GM18951 (cell line): ENCODE results near the gene HERC2.
"Not testable (repeated sequence)": the region's sequence is repeated elsewhere in the genome, so short reads cannot be mapped to it uniquely, and the experiment has no call there.

Experiments
- in situ Hi-C: fragments of 300-500 bp; cut with MboI; formaldehyde crosslinking; loops from one replicate; pipeline ENCODE4 v1.12.0; 2022; ENCODE audit warnings: low sequenced_read_pairs, mixed read lengths, inconsistent platforms; ENCODE audit not compliant: unreplicated experiment

The HERC2 gene, protein sequence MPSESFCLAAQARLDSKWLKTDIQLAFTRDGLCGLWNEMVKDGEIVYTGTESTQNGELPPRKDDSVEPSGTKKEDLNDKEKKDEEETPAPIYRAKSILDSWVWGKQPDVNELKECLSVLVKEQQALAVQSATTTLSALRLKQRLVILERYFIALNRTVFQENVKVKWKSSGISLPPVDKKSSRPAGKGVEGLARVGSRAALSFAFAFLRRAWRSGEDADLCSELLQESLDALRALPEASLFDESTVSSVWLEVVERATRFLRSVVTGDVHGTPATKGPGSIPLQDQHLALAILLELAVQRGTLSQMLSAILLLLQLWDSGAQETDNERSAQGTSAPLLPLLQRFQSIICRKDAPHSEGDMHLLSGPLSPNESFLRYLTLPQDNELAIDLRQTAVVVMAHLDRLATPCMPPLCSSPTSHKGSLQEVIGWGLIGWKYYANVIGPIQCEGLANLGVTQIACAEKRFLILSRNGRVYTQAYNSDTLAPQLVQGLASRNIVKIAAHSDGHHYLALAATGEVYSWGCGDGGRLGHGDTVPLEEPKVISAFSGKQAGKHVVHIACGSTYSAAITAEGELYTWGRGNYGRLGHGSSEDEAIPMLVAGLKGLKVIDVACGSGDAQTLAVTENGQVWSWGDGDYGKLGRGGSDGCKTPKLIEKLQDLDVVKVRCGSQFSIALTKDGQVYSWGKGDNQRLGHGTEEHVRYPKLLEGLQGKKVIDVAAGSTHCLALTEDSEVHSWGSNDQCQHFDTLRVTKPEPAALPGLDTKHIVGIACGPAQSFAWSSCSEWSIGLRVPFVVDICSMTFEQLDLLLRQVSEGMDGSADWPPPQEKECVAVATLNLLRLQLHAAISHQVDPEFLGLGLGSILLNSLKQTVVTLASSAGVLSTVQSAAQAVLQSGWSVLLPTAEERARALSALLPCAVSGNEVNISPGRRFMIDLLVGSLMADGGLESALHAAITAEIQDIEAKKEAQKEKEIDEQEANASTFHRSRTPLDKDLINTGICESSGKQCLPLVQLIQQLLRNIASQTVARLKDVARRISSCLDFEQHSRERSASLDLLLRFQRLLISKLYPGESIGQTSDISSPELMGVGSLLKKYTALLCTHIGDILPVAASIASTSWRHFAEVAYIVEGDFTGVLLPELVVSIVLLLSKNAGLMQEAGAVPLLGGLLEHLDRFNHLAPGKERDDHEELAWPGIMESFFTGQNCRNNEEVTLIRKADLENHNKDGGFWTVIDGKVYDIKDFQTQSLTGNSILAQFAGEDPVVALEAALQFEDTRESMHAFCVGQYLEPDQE (N-terminal part only)

DNA sequence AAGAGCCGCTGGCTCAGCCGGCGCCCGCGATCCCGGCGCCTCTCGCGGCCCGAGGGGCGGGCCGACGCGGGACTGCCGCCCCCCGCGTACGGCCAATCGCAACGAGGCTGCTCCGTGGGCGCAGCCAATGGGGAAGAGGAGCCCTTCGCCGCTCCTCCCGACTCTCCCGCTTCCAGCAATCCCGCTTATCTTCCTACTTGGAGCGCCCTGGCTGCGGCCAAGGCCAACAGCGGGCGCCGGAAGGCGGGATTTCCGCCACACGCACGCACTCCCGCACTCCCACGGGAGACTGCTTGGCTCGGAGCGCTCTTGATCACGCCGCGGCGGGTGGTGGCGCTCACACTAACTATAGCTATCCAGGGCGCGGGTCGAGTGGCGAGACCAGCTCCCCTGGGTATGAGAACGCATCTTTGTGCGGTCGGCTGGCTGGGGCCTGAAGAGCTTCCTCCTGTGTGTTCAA lies at the start of gene HERC2:
Gene HERC2 (minus strand): TSS at position 51 of the 460 bp plus-strand sequence. CDS start 746 bp downstream, outside the sequence.
- in situ Hi-C loops: not testable (repeated sequence)

DNA sequence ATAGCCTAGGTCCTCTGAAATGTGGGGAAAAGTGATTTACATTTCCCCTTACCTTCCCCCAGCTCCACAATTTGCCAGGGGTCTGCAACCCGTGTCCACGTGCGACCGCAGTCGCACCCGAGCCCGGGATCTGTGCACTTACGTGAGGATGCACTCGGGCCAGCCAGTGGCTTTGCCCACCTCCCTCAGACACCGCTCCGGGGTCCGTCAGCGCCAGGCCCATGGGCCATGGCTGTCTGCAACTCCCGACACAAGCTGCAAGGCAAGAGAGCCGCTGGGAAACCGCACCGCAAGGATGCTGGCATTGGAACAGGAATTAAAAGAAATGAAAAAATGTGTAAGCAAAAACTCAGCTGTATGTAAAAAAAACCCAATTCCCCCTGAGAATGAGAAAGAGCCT lies 43.5 kb upstream of the HERC2 start:
- in situ Hi-C loops: not testable (repeated sequence)

DNA sequence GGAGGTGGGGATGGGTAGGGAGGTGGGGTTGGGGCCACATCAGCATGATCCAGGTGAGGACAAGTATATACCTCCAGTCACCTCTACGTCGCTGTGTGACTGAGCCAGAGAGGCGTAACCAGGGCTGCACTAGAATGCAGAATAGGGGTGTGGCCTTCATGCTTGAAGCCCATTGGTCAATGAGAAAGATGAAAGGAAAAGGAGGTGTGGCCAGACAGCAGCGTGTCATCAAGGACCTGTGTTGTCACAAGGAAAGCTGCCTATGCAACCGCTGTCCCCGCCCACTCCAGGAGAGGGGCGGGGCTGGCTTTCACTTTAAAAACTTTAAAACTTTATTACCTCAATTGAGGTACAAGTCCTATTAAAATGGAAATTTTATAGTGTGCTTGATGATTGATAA lies 36.0 kb upstream of the HERC2 start, which contains the start of gene GOLGA6L24:
Gene GOLGA6L24 (minus strand): TSS at position 101 of the 400 bp plus-strand sequence. CDS start 61 bp downstream, at position 40.
- in situ Hi-C loops: not testable (repeated sequence)

DNA sequence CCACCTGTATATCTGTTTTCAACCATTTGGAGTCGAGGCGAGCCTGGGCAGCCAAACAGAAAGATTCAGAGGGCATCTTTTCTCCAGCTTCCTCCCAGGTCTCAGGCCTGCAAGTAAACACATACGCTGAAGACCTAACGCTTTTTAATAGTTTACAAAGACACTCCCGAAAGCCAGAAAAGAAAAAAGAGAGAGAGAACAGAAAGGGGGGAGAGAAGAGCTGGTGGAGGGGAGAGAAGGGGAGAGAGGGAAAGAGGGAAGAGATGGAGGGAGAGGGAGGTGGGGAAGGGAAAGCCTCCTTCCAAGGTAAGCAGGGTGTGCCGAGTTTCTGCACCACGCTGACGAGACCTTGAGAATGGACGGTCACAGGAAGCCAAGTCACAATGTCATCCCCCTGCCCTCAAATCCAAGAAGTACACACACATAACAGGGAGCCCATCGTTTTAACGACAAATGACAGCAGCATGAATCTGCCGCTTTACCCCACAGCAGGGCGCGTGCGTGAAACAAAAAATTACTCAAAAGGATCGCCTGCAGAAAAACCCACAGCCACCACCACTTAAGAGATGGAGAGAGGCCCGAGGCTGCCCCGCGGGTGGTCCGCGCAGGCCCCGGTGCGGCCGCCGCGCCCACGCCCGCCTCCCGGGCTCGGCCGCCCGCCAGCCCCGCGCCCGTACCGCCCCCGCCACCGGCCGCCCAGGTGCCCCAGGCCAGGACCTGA lies 461 bp downstream of the HERC2 start:
- in situ Hi-C loops: not testable (repeated sequence)

DNA sequence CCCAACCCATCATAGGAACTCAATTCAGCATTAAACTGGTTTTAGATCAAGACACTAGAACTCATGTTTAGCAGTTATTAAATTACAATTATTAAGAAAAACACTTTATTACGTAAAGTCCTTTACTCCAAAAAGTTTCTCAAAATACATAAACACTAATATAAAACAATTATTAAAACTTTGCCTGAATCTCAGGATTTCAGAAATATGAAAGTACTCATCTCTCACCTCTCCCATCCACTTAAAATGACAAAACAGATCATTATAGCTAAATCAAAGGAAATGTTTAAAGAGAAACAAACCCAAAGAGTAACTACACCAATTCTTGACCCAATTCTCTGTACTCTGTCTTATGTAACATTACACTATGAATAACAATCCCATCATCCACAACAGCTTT lies 2.3 kb downstream of the HERC2 start:
- in situ Hi-C loops: not testable (repeated sequence)

DNA sequence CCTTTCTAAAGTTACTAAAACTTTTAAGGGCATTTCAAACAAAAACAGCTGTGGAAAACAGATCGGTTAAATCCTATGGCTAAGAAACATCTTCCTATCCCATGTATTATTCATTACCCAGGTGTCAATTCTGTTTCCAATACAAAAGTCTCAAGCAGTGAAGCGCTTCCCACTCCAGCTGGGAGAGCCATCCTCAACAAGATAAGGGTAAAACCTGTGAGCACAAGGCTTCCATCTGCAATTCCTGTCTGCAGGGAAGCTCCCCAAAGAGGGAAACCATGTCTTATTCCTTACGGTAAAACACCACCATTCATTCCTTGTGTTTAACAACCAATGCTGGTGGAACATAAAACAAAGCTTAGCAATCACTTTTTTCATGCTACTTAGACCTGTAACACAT lies 3.2 kb downstream of the HERC2 start:
- in situ Hi-C loops: not testable (repeated sequence)

DNA sequence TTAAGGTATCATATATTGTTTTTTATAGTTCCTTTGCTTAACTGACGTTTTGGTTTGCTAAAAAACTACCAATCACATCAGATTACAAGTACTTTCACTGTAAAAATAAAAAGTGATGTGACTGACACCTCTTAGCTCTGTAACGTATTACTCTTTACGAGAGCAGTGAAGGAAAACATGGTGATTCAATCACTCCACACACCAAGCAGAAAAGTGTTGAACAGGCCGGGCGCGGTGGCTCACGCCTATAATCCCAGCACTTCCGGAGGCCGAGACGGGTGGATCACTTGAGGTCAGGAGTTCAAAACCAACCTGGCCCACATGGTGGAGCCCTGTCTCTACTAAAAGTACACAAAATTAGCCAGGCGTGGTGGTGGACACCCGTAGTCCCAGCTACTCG lies 3.9 kb downstream of the HERC2 start:
- in situ Hi-C loops: not testable (repeated sequence)

DNA sequence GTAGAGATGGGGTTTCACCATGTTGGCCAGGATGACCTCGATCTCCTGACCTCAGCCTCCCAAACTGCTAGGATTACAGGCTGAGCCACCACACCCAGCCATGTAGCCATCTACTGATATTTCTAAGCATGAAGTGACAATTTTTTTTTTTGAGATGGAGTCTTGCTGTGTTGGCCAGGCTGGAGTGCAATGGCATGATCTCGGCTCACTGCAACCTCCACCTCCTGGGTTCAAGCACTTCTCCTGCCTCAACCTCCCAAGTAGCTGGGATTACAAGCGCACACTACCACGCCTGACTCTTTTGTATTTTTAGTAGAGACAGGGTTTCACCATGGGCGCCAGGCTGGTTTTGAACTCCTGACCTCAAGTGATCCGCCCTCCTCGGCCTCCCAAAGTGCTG lies 5.0 kb downstream of the HERC2 start:
- in situ Hi-C loops: not testable (repeated sequence)

DNA sequence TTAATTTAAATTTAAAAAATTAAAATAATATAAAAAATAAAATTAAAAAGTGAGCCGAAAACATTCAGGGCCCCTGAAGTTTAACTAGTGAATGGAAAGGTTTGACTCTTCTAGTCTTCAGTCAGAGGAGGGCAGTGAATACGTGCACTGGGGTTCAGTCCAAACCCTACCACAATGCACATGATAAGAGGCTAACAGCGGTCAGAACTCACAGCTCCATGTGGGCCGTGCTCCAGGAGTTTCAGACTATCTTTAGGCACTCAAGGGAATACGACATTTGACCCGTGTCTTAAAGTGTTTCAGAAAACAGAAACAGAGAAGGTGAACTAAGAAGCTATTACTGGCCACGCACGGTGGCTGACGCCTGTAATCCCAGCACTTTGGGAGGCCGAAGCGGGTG lies 11.5 kb downstream of the HERC2 start:
- in situ Hi-C loops: not testable (repeated sequence)

DNA sequence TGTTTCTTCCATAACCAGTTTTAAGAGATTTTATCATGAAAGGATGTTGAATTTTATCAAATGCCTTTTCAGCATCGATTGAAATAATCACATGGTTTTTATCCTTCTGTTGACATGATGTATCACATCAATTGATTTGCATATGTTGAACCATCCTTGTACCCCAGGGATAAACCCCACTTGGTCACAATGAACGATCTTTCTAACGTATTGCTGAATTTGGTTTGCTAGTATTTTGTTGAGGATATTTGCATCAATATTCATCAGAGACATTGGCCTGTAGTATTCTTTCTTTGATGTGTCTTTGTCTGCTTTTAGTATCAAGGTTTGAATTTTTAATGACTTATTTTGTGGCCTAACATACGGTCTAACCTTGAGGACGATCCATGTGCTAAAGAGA lies 13.3 kb downstream of the HERC2 start:
- in situ Hi-C loops: not testable (repeated sequence)

DNA sequence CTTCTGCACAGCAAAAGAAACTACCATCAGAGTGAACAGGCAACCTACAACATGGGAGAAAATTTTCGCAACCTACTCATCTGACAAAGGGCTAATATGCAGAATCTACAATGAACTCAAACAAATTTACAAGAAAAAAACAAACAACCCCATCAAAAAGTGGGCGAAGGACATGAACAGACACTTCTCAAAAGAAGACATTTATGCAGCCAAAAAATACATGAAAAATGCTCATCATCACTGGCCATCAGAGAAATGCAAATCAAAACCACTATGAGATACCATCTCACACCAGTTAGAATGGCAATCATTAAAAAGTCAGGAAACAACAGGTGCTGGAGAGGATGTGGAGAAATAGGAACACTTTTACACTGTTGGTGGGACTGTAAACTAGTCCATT lies 16.3 kb downstream of the HERC2 start:
- in situ Hi-C loops: not testable (repeated sequence)

DNA sequence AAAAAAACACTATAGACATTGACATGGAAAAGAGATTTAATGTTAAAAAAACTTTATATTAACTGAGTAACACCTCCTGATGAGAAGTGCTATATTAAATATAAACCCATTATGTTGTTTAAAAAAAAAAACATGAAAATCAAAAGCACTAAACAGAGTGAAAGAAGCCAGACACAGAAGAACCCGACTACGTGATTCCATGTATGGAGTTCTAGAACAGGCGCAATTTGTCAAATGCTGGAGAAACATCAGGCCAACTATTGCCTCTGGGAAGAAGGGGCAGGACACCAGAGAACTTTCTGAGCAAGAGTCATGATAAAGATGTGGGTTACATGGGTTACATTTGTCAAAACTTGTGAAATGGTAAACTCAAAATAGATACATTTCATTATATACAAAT lies 24.5 kb downstream of the HERC2 start:
- in situ Hi-C loops: loop anchor here (25.0 kb wide), 1 partner anchor 315 kb away; no protein-coding TSS in a partner anchor

DNA sequence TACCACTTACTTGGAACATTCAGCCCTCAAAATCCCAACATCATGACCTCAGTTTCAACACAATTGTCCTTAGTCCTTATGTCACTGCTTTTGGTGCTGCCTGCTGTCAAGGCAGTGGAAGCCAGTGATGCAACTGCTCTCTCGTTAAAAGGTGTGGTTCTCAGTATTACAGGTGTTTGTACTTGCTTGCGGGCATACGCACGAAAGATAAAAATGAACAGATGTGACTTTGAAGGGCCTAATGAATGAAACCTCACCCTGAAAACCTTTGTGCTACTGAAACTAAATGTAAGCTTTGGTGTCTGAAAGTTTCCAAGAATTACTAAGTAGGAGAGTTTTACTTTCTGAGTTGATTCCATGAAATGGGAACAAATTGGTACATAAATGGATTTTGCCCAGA lies 25.2 kb downstream of the HERC2 start:
- in situ Hi-C loops: loop anchor here (25.0 kb wide), 1 partner anchor 315 kb away; no protein-coding TSS in a partner anchor

DNA sequence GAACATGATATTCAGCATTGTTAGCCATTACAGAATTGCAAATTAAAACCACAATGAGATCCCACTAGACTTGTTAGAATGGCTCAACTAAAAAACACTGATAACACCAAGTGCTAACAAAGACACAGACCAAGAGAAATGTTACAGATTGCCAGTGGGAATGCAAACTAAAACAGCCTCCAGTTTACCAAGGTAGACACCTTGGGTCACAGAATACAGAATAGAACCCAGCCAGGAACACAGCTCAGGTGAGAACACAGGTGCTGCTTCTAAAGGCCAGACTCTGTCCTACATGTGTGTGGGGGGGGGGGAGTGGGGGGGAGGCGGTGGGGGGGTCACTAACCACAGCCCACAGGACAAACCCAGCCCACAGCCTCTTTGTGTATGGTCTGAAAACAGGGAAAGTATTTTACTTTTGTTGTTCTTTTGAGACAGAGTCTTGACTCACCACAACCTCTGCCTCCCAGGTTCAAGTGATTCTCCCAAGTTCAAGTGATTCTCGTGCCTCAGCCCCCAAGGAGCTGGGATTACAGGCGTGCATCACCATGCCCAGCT lies 26.9 kb downstream of the HERC2 start:
- in situ Hi-C loops: loop anchor here (25.0 kb wide), 1 partner anchor 317 kb away; no protein-coding TSS in a partner anchor

DNA sequence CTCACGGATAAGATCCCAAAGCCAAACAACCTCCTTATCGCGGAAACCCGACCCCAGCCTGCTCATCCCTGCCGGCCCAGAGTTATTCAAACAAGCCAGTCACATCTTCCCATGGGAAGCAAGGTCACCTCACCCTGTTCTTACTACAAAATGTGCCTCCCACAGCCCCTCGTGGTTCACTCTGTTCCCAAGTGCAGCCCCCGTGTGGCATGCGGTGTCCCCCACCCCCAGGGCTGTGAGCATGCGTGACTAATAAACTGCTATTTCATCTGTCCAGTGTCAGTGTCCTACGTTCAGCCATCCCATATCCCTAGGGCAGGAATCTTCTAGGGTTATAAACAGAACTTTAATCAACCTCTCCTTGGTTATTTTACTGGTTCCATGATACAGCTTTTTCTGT lies 27.4 kb downstream of the HERC2 start:
- in situ Hi-C loops: loop anchor here (25.0 kb wide), 1 partner anchor 318 kb away; no protein-coding TSS in a partner anchor
